HG02571 (cell line): Measurements from ENCODE around the gene DAP.
"Not testable (repeated sequence)": the region's sequence is repeated elsewhere in the genome, so short reads cannot be mapped to it uniquely, and the experiment has no call there.

Experiments used
- ATAC-seq: cut with Tn5 transposase; IDR thresholded peaks from one replicate; pipeline ENCODE4 v1.9.1; 2021; ENCODE audit warnings: mild to moderate bottlenecking, moderate library complexity; ENCODE audit not compliant: unreplicated experiment

Gene DAP, protein sequence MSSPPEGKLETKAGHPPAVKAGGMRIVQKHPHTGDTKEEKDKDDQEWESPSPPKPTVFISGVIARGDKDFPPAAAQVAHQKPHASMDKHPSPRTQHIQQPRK

DNA sequence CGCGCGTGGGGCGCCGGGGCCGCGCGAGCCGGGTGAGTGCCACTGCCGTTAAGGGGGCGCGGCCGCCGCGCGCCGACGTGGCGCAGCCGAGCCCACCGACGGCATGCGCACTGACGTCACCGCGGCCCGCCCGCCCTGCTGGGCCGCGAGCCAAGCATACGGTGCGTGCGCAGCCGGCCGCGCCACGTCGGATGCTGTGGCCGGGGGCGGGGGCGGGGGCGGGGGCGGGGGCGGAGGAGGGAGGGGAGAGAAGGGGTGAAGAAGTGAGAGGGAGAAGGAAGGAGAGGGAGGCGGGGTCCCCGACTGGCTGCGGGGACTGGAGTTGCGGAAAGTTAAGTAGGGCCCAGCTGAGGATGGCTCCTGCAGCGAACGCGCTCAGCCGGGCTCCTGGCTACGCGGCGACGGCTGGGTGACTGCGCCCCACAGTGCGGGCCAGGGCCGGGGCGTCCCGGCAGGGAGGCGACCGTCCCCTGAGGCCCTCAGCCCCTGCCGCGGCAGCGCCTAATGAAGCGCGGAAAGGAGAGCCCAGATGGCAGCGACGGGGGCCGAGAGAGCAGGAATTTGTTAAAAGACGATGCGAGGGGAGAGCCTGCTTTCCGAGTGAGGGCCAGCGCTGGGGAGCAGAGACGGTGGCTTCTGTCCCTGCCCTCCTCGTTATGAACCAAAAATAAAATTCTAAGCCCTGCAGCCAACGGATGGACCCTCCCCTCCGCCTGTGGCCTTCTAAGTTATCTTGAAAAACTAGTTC lies at the start of gene DAP:
Gene DAP, minus strand, starts transcription at position 50 of the 748 bp plus-strand sequence. CDS start 166 bp downstream, outside the sequence.
- ATAC-seq: peak; percentile 75

DNA sequence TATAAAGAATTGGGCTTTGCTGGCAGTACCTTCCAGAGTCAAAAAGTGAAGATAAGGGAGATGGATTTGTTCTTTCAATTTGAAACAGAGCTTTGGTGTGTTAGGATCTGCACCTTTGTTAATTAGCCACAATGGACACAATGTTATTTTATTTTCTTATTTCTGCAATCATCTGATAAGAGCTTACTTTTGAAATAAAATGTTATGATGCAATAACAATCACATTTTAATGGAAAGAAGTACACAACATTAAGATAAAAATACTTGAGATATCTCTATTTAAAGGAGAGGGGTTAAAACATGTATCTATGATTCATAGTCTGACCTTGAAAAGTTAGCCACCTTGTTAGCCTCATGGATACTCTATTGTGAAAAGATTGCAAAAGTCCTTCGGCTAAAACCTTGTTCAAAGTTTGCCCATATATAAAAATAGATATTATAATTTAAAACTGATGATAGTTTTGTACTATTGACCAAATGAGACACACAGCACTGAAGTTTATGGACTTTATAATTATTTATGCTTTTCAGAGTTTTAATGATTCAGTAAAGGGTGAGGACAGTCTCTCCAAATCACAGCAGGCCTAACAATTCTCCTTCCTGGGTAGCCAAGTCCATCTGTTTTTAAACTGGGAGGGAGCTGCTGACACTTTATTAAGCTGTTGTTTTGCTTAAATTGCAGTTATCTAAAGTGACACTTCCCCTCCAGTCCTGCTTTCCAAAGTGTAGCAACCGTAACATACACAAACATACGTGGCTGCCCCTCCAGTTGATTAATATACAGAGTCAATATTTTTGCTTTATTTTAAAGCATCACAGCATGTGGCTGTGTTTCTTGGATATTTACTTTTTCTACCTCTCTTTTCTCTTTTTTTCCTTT lies 47.6 kb upstream of the DAP start:
- ATAC-seq: no peak

DNA sequence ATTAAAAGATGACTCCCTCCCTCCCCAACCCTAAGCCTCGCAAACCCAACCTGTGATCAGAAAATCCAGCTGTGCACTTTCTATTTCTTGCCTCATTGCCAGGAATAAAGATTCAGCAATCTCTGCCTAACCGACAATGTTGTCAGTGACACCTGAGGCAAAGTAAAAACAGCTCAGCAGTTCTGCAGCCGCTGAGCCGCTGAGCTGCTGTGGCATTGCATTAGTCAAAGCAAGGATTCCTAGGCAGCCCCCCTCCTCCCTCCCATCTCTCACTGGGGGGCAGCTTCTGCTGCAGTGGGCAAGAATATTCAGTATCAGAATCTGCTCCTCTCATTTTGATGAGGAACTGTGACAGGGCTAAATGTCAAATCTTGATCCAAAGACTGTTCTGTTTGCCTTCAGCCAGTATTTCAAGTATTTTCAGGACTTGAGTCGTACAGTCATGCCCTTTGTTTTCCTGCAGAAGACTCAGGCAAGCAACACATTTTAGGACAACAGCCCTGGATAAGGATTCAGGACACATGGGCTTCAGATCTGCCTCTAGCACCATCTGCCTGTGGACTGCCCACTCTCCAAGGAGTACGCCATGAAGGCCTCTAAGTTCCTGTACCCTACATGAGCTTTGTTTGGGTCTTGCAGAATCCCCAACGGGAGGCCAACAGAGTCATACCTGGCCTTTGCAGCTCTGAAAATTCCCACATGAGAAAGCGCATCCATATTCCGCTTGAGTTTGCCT lies 41.1 kb upstream of the DAP start:
- ATAC-seq: no peak

DNA sequence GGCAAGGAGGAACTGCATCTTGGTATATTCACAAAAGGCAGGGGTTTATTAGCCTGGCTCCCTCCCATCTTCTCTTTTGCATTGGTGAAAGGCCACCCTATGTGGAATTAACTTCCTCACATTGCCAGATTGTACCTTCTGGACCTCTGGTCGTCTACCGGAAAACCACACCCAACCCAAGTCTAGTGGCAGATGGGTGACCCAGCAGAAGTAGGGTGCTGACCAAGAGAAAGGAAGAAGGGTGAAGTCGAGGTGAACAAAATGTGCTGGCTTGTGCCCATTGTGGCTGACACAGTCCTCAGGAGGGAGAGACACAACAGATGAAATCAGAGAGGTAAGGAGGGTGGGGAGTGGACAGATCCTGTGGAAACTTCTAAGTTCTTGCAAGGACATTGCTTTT lies 39.8 kb upstream of the DAP start:
- no peak for ATAC-seq

DNA sequence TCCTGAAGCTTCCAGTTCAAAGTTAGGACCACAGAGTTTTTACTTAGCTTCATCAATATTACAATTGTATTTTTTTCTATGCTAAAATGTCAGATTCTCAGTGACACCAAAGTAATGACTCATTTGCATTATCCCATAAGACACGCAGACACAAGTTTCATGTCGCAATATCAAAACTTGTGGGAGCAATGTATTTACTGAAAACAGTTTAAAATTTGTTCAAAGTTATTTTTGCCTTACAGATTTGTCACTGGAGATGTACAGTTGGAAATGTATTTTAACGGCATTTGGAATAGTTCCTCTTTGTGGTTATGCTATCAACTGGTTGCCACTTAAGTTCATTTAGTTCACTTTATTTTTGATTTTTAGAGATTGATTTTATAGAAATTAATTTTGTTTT lies 36.2 kb upstream of the DAP start:
- no peak for ATAC-seq

DNA sequence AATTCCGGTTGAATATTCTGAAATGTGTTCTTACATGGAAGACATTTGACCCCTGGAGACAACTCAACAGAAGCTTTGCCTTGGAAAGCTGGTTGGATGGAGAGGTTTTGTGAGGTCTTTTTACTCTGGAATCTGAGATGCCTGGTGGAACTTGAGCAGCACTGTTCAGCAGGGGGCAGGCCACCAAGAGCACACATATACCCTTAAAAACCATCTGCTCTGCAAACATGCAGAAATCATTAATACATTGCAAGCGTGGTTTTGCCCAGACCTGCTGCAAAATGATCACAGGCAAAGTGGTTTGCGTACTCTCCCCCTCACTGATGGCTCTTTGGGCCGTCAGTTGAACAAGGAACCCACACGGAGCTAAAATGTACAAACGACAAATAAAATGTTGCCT lies 32.8 kb upstream of the DAP start:
- ATAC-seq: no peak

DNA sequence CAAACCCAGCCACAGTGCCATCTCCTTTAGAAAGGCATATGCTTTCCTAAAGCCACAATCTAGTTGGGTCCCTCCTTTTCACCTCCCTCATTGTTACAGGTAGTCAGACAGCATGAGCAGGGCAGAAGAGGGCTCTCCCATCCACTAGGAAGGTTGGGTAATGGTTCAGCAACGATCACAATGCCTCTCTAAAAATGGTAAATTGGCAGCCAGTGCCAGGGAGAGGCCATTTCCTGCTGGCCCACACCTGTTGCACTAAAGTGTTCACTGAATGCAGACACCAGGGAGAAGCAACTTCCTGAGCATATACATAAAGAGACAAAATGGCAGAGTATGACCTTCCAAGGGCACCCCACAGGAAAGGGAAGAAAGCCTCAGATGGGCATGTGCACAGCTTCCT lies 31.3 kb upstream of the DAP start:
- no peak for ATAC-seq

DNA sequence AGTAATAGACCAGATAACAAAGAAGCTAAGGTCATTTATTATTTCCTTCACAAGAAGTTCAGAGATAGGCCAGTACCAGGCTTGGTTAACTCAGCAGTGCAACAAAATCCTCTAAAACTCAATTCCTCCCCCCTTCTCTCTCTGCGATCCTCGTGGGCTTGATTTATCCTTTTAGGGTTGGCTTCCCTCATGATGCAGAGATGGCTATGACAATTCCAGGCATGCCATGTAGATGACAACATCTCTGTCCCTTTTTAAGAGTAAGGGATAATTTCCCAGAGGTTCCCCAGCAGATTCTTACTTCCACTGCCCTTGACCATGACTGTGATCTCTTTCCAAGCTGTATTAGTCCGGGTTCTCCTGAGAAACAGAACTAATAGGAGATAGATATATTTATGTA lies 28.7 kb upstream of the DAP start:
- ATAC-seq: no peak

DNA sequence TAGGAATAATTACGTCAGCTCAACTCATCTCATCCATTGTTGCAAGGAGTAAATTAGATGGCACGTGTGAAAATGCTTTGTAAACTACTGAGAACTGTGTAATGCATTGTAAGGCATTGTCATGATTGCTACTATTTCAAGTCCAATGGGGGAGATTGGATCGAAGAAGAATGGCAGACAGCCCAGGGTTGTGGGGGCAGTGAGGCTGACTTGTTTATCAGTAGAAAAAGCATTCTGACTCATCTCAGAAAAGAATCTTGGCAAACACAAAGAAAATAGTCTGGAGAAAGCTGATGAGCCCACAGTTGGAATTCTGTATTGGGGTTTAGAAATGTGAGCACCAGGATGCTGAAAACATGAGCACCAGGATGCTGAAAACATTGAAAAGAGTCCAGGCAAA lies 28.0 kb upstream of the DAP start:
- no peak for ATAC-seq

DNA sequence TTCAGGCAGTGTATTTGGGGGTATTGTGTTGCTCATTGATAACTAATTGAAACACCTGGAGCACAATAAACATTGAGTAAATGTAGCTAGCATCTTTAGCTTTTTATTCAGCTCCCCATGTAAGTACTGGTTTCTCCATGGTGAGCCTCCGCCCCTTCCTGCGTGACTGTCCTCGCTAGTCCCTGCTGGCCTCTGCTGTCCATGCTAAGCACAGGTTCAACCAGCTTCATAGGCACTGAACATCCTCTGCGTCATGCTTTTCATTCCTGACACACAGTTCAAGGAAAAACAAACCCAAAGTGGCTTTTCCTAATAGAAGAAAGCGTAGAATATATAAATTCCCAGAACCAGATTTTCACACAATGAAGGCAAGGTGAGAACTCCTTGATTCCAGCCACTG lies 27.3 kb upstream of the DAP start:
- ATAC-seq: no peak

DNA sequence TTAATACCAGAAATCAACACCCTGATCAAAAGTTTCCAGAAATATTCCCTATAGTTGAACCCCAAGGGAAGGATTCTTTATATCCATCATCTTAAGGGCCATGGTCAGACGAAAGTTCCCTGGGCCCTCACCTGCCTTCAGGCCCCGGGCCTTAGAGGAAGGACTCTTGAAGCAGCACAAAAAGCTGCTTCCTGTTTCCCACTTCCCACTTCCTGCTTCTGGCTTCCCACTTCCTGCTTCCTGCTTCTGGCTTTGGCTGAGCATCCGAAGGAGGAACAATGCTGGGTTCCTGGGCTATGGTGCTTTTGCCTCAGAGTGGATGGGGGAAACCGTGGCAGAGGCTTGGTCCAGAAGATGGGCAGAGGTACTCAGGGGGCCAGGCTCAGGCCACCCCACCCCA lies 25.8 kb upstream of the DAP start:
- ATAC-seq: no peak

DNA sequence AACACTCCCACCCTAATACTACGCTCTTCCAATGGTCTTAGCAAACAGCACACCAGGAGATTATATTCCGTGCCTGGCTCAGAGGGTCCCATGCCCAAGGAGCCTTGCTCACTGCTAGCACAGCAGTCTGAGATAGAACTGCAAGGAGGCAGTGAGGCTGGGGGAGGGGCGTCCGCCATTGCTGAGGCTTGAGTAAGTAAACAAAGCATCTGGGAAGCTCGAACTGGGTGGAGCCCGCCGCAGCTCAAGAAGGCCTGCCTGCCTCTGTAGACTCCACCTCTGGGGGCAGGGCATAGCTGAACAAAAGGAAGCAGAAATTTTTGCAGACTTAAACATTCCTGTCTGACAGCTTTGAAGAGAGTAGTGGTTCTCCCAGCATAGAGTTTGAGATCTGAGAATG lies 19.2 kb upstream of the DAP start:
- ATAC-seq: not testable (repeated sequence)

DNA sequence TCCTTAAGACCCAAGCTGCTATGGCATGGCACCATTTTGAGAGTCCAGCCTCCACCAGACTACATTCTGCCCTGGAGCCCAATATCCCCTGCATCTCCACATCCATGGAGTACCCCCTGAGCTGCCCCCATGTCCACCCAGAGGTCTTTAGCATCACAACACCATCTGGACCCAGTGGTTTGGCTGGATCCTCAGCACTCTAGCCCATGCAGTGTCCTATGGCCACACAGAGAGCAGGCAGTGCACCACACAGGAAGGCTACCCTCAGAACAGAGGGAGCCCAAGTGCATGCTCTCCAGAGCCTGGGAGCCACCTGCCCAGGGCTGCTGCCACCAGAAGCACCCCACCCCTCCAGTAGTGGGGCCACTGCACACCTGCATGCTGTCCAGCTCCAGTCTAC lies 18.6 kb upstream of the DAP start:
- no peak for ATAC-seq

DNA sequence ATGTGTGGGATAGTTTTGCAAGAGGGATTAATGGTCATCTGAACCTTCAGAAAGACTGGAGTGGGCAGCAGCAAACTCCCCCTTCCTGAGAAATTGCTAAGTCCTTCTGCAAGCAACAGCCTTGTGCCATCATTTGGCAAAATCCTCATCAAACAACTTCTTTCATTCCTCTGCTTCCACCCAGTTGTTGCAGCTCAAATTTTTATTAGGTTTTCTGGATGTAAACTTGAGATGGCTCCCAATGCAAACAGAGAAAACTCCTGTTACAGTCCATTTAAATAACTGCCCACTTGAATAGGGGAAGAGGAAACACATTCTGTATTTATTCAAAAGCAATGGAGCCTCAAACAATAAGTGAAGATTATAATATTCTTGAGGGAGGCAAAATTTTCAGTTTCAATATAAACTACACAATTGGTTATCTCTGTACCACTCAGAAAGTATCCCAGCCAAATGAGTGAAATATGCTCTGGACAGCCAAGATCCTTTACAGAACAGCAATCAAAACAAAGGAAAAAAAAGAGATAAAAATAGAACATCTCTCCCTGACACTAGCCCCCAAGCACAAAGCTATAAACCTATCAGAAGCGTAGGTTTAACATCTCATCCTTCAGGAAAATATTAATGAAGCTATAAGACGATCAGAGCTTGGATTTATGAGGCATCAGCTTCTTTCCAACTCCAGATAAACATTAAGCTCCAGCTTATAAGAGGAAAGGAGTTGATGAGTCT lies 17.3 kb upstream of the DAP start:
- ATAC-seq: no peak

DNA sequence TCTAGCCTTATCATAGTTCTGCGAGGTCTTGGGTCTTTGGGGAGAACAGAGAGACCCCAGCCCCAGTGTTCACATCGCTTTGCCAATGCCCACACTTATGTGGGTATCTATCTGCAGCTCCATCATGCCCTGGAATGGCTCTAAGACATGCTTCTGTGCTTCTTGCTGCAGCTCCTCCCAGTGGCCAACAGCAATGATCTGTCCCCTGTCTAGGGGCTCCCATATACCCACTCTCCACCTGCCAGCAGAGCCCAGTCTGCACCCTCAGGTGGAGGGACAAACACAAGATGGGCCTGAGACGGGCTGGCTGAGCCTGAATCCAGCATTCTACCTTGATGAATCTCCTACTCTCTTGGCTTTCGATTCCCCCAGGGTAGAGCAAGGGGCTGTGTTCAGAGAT lies 14.6 kb upstream of the DAP start:
- no peak for ATAC-seq

DNA sequence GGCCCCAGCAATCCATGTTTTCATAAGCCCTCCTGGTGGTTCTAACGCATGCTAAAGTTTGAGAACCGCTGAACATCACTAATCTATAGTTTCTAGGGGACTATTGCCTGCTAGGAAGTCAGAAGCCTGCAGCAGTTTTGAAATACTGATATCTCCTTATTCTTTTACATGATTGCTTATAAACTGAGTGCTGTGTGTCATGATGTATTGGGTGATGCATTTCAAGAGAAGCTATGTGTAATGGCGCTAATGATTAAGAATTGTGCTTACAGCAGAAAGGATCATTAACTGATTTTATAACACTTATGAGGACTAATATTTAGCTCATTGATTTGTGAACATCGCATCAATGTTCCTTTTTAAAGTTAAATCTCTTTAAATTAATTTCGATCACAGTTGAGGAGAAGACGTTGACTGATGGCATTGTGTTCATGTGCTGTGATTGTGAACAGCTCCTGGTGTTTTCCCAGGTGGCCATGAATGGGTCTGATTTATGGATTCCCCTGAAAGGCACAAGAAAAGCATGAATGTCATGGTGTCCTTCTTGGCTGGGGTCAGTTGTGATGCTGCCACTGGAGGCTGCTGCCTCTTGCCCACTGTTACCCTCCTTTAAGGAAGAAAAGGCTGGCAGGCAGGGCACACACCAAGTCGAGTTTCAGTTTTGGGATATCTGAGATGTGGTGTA lies 12.0 kb upstream of the DAP start:
- ATAC-seq: no peak

DNA sequence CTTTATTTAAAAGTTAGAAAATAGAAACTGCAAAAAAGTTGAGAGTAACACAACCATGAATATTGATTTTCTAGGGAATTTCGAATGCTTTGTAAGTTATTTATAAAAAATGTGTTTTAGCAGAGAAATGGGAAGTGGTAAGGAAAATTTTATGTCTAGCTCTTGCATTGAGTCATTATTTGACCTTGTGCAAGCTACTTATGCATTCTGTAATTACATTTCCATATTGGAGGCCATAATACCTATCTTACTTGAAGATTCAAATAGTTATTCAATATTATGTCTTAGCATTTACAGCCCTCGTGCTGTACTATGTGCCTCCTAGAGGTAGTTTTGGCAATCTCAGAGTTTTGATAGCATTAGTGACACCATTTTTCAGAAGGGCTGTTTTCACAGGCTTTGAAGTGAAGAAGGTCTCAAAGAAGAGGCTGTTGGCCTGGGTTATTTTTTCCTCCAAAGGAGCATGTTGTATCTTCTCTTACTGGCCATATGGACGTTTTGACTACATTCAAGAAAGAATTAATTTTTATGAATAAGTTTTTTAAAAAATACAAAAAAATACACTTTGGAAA lies 7.4 kb upstream of the DAP start:
- no peak for ATAC-seq

DNA sequence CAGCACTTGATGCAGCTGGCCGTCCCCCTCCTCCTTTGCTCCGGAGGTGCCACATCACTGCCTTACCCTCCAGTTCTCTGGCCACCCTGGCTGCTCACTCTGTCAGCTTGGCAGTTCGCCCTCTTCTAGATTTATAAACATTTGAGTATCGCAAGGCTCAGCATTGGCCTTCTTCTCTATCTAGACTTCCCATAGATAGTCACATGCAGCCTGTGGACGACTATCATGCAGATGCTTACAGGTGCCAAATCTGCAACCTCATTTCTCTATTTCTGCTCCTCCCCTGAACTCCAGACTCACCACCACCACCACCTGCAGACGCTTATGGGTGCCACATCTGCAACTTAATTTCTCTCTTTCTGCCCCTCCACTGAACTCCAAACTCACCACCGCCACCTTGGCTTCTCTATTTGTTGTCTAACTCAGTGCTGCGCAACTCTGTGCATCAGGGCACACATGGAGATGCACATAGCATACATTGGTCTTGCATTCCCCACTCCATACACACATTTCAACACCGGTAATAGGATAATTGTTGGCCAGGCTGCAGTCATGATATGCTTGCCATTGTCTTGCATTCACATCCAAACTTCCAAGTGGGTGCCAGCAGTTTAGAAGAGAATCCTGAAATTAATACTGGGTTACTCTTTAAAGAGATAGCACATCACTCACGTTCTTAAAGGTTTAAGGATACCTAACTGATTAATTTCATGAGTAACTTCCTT lies 1.9 kb upstream of the DAP start:
- no peak for ATAC-seq
